ACC112 (cell line): ENCODE data around the gene DEAF1.
A peak's percentile ranks its signal among the peaks of the same experiment; 100 is the strongest.

Experiments used
- H2AFZ ChIP-seq: fragments of 200-600 bp; sonication (generic); one replicate; pipeline ENCODE4 v1.6.0; 2017; ENCODE audit warnings: antibody characterized with exemption, low read length; ENCODE audit not compliant: unreplicated experiment
- H3K27ac ChIP-seq: fragments of 200-600 bp; sonication (generic); 2 replicates; pipeline ENCODE4 v1.5.1; 2014; ENCODE audit warnings: low read depth, mild to moderate bottlenecking, antibody characterized with exemption, low read length, moderate library complexity
- H3K27me3 ChIP-seq: fragments of 200-600 bp; sonication (generic); 2 replicates; pipeline ENCODE4 v1.6.1; 2014; ENCODE audit warnings: mild to moderate bottlenecking, antibody characterized with exemption, low read length, moderate library complexity, mixed read lengths; ENCODE audit not compliant: insufficient read depth
- H3K36me3 ChIP-seq: fragments of 200-600 bp; sonication (generic); 2 replicates; pipeline ENCODE4 v1.6.1; 2016; ENCODE audit warnings: mild to moderate bottlenecking, antibody characterized with exemption, low read length, moderate library complexity, mixed read lengths; ENCODE audit not compliant: insufficient read depth
- H3K4me1 ChIP-seq: fragments of 200-600 bp; sonication (generic); one replicate; pipeline ENCODE4 v1.6.1; 2016; ENCODE audit warnings: low read length, mixed read lengths; ENCODE audit not compliant: insufficient read depth, unreplicated experiment, control insufficient read depth
- H3K4me3 ChIP-seq: fragments of 200-600 bp; sonication (generic); 2 replicates; pipeline ENCODE4 v1.5.1; 2014; ENCODE audit warnings: mild to moderate bottlenecking, low read depth, low read length
- H3K79me2 ChIP-seq: fragments of 200-600 bp; sonication (generic); one replicate; pipeline ENCODE4 v1.6.0; 2016; ENCODE audit warnings: low read length; ENCODE audit not compliant: control insufficient read depth, unreplicated experiment, insufficient read depth

The DEAF1 gene

GRCh38 chr11:721247-721740 is 26.3 kb upstream of the DEAF1 start:
- Histone ChIP-seq H3K79me2 (no peaks in the 10 kb centered on the region), H3K36me3 (no peaks in the 10 kb centered on the region), H2AFZ (no peak overlapping the region), H3K27me3 (no peaks in the 10 kb centered on the region), H3K4me3 (no peak overlapping the region), H3K27ac (no peak overlapping the region), H3K4me1 (peaks cover under 1% of the 10 kb centered on the region)

GRCh38 chr11:720642-721246 is 25.7 kb upstream of the DEAF1 start:
- Histone ChIP-seq H3K4me1 (no peaks in the 10 kb centered on the region), H3K4me3 (no peak overlapping the region), H3K79me2 (no peaks in the 10 kb centered on the region), H3K27ac (no peak overlapping the region), H2AFZ (no peak overlapping the region), H3K27me3 (no peaks in the 10 kb centered on the region), H3K36me3 (no peaks in the 10 kb centered on the region)

GRCh38 chr11:720017-720641 is 25.1 kb upstream of the DEAF1 start:
- Histone ChIP-seq H3K4me1 (no peaks in the 10 kb centered on the region), H3K4me3 (no peak overlapping the region), H3K36me3 (no peaks in the 10 kb centered on the region), H3K27me3 (no peaks in the 10 kb centered on the region), H3K27ac (no peak overlapping the region), H2AFZ (no peak overlapping the region), H3K79me2 (no peaks in the 10 kb centered on the region)

GRCh38 chr11:719214-720016 is 24.4 kb upstream of the DEAF1 start:
- Histone ChIP-seq H3K27me3 (no peaks in the 10 kb centered on the region), H3K4me1 (no peaks in the 10 kb centered on the region), H3K36me3 (no peaks in the 10 kb centered on the region), H3K4me3 (no peak overlapping the region), H3K27ac (no peak overlapping the region), H3K79me2 (no peaks in the 10 kb centered on the region), H2AFZ (no peak overlapping the region)

GRCh38 chr11:714436-714835 is 19.4 kb upstream of the DEAF1 start:
- H3K79me2 ChIP-seq, result no peaks in the 10 kb centered on the region
- no peak overlapping the region for H3K4me3 ChIP-seq
- H2AFZ ChIP-seq, result no peak overlapping the region
- no peaks in the 10 kb centered on the region for H3K27me3 ChIP-seq
- H3K27ac ChIP-seq, result no peak overlapping the region
- H3K36me3 ChIP-seq, result no peaks in the 10 kb centered on the region
- no peaks in the 10 kb centered on the region for H3K4me1 ChIP-seq

- Histone ChIP-seq H3K36me3 (no peaks in the 10 kb centered on the region), H3K4me1 (peaks cover 10% of the 10 kb centered on the region), H3K27ac (no peak overlapping the region), H3K79me2 (no peaks in the 10 kb centered on the region), H3K4me3 (no peak overlapping the region), H2AFZ (no peak overlapping the region), H3K27me3 (no peaks in the 10 kb centered on the region)
Measured at GRCh38 chr11:709109-709997, 14.3 kb upstream of the DEAF1 start.

- H3K79me2 ChIP-seq, result no peaks in the 10 kb centered on the region
- no peak overlapping the region for H3K4me3 ChIP-seq
- H3K27me3 ChIP-seq, result no peaks in the 10 kb centered on the region
- no peak overlapping the region for H3K27ac ChIP-seq
- no peak overlapping the region for H2AFZ ChIP-seq
- H3K36me3 ChIP-seq, result no peaks in the 10 kb centered on the region
- H3K4me1 ChIP-seq, result peaks cover 11% of the 10 kb centered on the region
Measured at GRCh38 chr11:708511-708910, 13.5 kb upstream of the DEAF1 start.

- no peak overlapping the region for H3K4me3 ChIP-seq
- H3K4me1 ChIP-seq, result peaks cover 17% of the 10 kb centered on the region
- no peak overlapping the region for H3K27ac ChIP-seq
- H3K36me3 ChIP-seq, result no peaks in the 10 kb centered on the region
- H3K27me3 ChIP-seq, result no peaks in the 10 kb centered on the region
- H2AFZ ChIP-seq, result no peak overlapping the region
- no peaks in the 10 kb centered on the region for H3K79me2 ChIP-seq
Measured at GRCh38 chr11:707817-708420, 12.9 kb upstream of the DEAF1 start.

GRCh38 chr11:706957-707816 is 12.2 kb upstream of the DEAF1 start:
- Histone ChIP-seq H3K36me3 (no peaks in the 10 kb centered on the region), H3K27ac (0 out of 2 replicates have a peak overlapping the region, but pooled peaks have one; percentile 22), H3K27me3 (no peaks in the 10 kb centered on the region), H3K4me1 (peaks cover 24% of the 10 kb centered on the region), H2AFZ (no peak overlapping the region), H3K4me3 (peak overlapping the region; percentile 78), H3K79me2 (no peaks in the 10 kb centered on the region)
